ENCODE measurements around the gene KRT6C.

The KRT6C gene

GRCh38 chr12:52439845-52440244 lies 33.8 kb downstream of the KRT6C start:
- Histone ChIP-seq H2AFZ (ENCODE audit: low read depth, low read length, severe bottlenecking) (no peak overlapping the region), H3K79me2 (ENCODE audit: insufficient read depth, low read length) (no peaks in the 10 kb centered on the region), H4K20me1 (ENCODE audit: low read depth, low read length) (no peaks in the 10 kb centered on the region), H3K27me3 (ENCODE audit: low read length) (no peaks in the 10 kb centered on the region), H3F3A (ENCODE audit: insufficient read depth) (no peaks in the 10 kb centered on the region), H3K9me2 (replicated peaks; ENCODE audit: insufficient read depth, low read length) (no peaks in the 10 kb centered on the region), H3K9me3 (ENCODE audit: insufficient read depth, low read length) (no peaks in the 10 kb centered on the region), H3K36me3 (ENCODE audit: low read length) (no peaks in the 10 kb centered on the region), H3K9ac (ENCODE audit: low read length) (no peak overlapping the region), H3K4me2 (ENCODE audit: low read depth, low read length, poor library complexity, severe bottlenecking) (no peak overlapping the region), H3K4me3 (ENCODE audit: insufficient read depth, low read length, poor library complexity, severe bottlenecking) (no peak overlapping the region), H3K27ac (ENCODE audit: low read depth, low read length) (no peak overlapping the region)
- TF ChIP-seq EZH2phosphoT487 (conservative IDR thresholded peaks at IDR 0.05; ENCODE audit: low read length): no peak
- TF ChIP-seq, protein P1, sequence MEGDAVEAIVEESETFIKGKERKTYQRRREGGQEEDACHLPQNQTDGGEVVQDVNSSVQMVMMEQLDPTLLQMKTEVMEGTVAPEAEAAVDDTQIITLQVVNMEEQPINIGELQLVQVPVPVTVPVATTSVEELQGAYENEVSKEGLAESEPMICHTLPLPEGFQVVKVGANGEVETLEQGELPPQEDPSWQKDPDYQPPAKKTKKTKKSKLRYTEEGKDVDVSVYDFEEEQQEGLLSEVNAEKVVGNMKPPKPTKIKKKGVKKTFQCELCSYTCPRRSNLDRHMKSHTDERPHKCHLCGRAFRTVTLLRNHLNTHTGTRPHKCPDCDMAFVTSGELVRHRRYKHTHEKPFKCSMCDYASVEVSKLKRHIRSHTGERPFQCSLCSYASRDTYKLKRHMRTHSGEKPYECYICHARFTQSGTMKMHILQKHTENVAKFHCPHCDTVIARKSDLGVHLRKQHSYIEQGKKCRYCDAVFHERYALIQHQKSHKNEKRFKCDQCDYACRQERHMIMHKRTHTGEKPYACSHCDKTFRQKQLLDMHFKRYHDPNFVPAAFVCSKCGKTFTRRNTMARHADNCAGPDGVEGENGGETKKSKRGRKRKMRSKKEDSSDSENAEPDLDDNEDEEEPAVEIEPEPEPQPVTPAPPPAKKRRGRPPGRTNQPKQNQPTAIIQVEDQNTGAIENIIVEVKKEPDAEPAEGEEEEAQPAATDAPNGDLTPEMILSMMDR (IDR thresholded peaks at IDR 0.05; ENCODE audit: insufficient read depth, low read length, poor library complexity, severe bottlenecking): no peak

- Histone ChIP-seq H4K20me1 (ENCODE audit: low read depth, low read length) (no peaks in the 10 kb centered on the region), H3K9me2 (replicated peaks; ENCODE audit: insufficient read depth, low read length) (no peaks in the 10 kb centered on the region), H3K4me3 (ENCODE audit: insufficient read depth, low read length, poor library complexity, severe bottlenecking) (no peak overlapping the region), H3F3A (ENCODE audit: insufficient read depth) (no peaks in the 10 kb centered on the region), H3K9ac (ENCODE audit: low read length) (no peak overlapping the region), H3K27me3 (ENCODE audit: low read length) (no peaks in the 10 kb centered on the region), H3K9me3 (ENCODE audit: insufficient read depth, low read length) (no peaks in the 10 kb centered on the region), H3K36me3 (ENCODE audit: low read length) (no peaks in the 10 kb centered on the region), H3K4me2 (ENCODE audit: low read depth, low read length, poor library complexity, severe bottlenecking) (no peak overlapping the region), H3K79me2 (ENCODE audit: insufficient read depth, low read length) (no peaks in the 10 kb centered on the region), H2AFZ (ENCODE audit: low read depth, low read length, severe bottlenecking) (no peak overlapping the region), H3K27ac (ENCODE audit: low read depth, low read length) (no peak overlapping the region)
- no peak for TF ChIP-seq EZH2phosphoT487 (conservative IDR thresholded peaks at IDR 0.05; ENCODE audit: low read length)
- TF ChIP-seq, protein P1 (IDR thresholded peaks at IDR 0.05; ENCODE audit: insufficient read depth, low read length, poor library complexity, severe bottlenecking): no peak
These were observed 34.2 kb downstream of the KRT6C start for GRCh38 chr12:52439420-52439819.

- Histone ChIP-seq H3K27me3 (ENCODE audit: low read length) (no peaks in the 10 kb centered on the region), H3F3A (ENCODE audit: insufficient read depth) (no peaks in the 10 kb centered on the region), H3K4me2 (ENCODE audit: low read depth, low read length, poor library complexity, severe bottlenecking) (no peak overlapping the region), H3K9me2 (replicated peaks; ENCODE audit: insufficient read depth, low read length) (no peaks in the 10 kb centered on the region), H3K36me3 (ENCODE audit: low read length) (no peaks in the 10 kb centered on the region), H3K4me3 (ENCODE audit: insufficient read depth, low read length, poor library complexity, severe bottlenecking) (no peak overlapping the region), H2AFZ (ENCODE audit: low read depth, low read length, severe bottlenecking) (no peak overlapping the region), H3K9me3 (ENCODE audit: insufficient read depth, low read length) (no peaks in the 10 kb centered on the region), H4K20me1 (ENCODE audit: low read depth, low read length) (no peaks in the 10 kb centered on the region), H3K79me2 (ENCODE audit: insufficient read depth, low read length) (no peaks in the 10 kb centered on the region), H3K9ac (ENCODE audit: low read length) (no peak overlapping the region), H3K27ac (ENCODE audit: low read depth, low read length) (no peak overlapping the region)
- no peak for TF ChIP-seq EZH2phosphoT487 (conservative IDR thresholded peaks at IDR 0.05; ENCODE audit: low read length)
- TF ChIP-seq, protein P1 (IDR thresholded peaks at IDR 0.05; ENCODE audit: insufficient read depth, low read length, poor library complexity, severe bottlenecking): no peak
These were observed 35.0 kb downstream of the KRT6C start for GRCh38 chr12:52438305-52439301.
